Retinal pigment epithelial cell (primary cell): ENCODE results near the gene RBMS3.

Experiments
- DNase-seq: peaks from one replicate; pipeline ENCODE4 v3.0.0-alpha.2; 2010; ENCODE audit warnings: low read depth
- H3K4me3 ChIP-seq: 2 replicates; pipeline ENCODE4 v1.5.1; 2011; ENCODE audit warnings: mild to moderate bottlenecking, low read length, control low read depth, moderate library complexity
- TF ChIP-seq, protein P1 (sequence below): conservative IDR thresholded peaks from 2 replicates; pipeline ENCODE4 v1.5.1; 2011; ENCODE audit warnings: low read depth, low read length, control low read depth, inconsistent platforms

RBMS3 gene

DNA sequence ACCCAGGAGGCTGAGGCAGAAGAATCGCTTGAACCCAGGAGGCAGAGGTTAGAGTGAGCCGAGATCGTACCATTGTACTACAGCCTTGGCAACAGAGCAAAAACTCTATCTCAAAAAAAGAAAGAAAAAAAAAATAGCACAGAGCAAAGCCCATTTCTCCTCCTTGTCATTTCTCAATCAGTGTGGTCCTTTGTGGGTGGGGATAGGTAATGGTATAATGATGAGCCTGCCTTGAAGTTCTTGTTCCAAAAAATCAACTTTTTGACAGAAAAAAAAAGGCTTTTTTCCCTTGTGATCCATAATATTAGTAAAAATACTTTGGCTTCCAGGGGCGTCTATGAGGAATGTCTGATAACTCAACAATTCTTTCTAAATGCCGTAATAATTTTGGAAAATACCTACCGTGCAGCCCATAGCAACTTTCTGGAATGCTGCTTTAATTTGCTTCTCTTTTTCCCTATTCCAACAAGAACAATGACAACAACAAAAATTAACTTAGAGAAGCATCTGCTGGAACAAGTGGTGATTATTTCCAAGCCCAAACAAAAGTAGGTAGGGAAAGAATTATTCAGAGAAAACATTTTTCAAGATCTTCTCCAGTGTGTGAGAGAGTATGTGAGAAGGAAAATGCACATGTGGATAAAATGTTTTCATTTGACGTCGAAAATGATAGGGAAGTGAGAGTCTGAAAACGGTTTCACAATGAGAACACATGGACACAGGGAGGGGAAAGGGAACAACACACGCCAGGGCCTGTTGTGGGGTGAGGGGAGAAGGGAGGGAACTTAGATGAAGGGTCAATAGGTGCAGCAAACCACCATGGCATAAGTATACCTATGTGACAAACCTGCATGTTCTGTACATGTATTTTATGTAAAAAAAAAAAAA lies 337.8 kb downstream of the RBMS3 start:
- DNase-seq = no peak
- TF ChIP-seq, protein P1, sequence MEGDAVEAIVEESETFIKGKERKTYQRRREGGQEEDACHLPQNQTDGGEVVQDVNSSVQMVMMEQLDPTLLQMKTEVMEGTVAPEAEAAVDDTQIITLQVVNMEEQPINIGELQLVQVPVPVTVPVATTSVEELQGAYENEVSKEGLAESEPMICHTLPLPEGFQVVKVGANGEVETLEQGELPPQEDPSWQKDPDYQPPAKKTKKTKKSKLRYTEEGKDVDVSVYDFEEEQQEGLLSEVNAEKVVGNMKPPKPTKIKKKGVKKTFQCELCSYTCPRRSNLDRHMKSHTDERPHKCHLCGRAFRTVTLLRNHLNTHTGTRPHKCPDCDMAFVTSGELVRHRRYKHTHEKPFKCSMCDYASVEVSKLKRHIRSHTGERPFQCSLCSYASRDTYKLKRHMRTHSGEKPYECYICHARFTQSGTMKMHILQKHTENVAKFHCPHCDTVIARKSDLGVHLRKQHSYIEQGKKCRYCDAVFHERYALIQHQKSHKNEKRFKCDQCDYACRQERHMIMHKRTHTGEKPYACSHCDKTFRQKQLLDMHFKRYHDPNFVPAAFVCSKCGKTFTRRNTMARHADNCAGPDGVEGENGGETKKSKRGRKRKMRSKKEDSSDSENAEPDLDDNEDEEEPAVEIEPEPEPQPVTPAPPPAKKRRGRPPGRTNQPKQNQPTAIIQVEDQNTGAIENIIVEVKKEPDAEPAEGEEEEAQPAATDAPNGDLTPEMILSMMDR = no peak
- no peak overlapping the region for H3K4me3 ChIP-seq

DNA sequence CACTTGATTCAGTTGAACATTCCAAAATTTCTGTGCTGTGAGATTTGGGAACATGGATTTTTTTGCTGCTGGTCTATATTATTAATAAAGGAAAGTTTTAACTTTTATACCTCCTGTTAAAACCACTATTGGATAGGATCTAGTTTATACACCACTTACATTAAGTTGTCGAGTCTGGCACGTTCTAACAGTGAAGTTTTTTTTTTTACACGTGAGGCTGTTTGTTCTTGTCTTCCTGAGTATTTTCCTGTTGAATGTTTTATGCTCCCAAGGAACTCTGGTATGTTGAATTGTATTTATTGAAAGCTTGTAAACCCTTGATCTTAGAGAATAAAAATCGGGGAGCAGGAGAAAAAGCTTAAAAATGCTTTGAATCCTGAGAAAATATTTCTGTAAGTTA lies 338.8 kb downstream of the RBMS3 start:
- no peak for DNase-seq
- TF ChIP-seq, protein P1 = no peak
- H3K4me3 ChIP-seq = no peak overlapping the region

DNA sequence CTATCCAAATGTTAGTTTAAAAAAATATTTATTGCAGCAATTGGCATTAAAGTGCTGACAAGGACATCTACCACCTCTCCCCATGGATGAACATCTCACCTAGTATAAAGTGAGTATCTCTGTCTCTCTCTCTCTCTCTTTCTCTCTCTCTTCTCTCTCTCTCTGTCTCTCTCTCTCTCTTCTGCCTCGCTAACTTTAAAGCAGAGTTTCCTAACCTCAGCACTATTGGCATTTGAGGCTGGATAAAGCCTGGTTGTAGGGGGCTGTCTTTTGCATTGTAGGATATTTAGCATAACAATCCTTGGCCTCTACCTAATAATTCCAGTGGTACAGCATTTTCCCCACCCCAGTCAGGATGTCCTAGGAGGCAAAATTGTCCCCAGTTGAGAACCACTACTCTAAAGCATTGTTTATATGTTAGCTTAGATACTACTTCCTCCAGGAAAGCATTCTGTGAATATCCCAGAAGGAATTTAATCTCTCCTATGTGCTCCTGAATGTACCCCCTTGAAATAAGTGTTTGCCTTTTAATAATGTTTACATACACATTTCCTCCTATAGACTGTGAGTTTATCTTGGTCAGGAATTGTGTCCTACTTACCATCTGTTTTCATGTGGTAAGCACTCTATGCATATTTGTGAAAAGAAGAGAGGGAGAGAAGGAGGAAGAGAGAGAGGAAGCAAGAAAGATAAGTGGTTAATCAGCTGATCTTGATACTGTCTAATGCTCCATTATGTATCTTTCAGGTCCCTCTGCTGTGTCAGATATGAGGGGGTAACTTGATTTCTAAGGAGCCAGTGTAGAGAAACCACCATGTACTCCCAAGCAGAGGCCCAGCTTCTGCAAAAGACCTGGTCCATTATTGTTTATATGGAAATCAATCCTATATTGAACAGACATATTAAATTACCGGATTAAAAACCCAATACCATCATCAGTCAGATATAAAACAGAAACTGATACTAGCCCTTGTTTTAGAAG lies 346.6 kb downstream of the RBMS3 start:
- TF ChIP-seq, protein P1 = no peak
- no peak overlapping the region for H3K4me3 ChIP-seq
- no peak for DNase-seq

DNA sequence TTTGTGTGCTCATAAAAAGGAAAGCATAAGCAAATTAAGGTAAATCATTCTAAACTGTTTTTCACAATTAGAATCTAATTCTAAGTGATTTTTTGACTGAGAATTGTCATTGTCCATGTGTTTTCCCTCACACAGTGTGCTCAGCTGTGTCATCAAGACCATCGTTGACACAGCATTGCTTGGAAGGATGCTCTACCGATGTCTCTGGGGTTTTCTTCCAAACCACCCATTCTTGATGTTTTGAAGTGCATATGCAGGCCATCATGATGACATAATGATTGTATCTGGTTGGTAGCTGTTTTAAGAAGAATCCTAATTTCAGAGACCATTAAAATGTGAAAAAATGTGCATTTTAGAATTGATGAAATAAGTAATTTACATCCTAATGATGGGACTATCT lies 347.9 kb downstream of the RBMS3 start:
- no peak for DNase-seq
- TF ChIP-seq, protein P1 = no peak
- H3K4me3 ChIP-seq = no peak overlapping the region

DNA sequence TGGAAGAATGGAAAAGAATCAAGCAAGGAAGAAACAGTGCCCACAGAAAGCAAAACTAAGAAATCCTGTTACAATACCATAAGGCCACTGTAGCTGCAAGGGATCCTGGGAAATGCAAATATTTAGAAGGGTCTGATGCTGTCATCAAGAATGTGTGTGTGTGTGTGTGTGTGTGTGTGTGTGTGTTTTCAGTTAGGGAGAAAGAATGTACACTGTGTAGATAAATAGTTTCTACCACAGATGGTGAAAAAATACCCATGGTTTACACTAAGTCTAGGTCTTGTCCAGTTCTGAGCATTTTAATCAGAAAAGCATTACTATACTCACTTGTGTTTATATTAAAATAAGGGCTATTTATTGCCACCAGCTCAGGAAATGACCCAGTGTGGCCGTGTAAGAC lies 355.0 kb downstream of the RBMS3 start:
- no peak overlapping the region for H3K4me3 ChIP-seq
- TF ChIP-seq, protein P1 = no peak
- no peak for DNase-seq

DNA sequence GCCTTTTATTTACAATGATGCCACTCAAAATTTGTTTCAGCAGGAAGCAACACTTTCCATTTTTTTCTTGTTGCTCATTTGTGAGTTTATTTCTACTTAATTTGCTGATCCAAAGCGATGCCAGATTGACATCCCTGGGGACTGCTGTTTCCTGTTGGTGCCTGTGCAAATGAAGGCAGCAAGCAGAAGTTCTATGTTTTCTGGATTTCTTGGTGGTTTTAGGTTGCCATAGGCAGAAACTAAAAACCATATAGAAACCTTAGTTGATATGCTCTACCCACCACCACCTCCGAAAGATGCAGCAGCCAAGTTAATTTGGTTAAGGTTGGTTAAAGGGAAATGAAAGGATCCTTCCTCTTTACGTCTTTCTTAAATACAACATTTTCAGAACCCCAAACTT lies 356.2 kb downstream of the RBMS3 start:
- no peak for DNase-seq
- no peak overlapping the region for H3K4me3 ChIP-seq
- TF ChIP-seq, protein P1 = no peak
